ENCODE data around the gene SFMBT1.

DNA sequence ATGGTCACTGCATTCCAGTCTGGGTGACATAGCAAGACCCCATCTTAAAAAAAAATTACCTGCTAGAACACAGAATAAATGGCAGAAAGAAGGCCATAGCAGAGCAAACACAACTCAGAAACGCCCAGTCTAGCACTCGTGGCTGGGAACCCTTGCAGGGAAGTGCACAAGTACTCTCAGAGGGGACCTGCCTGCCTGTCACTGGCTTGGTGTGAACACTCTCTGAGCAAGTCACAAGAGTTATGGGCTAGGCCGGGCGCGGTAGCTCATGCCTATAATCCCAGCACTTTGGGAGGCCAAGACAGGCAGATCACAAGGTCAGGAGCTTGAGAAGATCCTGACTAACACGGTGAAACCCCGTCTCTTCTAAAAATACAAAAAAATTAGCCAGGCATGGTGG lies 17.2 kb downstream of the SFMBT1 start:
- TF ChIP-seq, protein P1, sequence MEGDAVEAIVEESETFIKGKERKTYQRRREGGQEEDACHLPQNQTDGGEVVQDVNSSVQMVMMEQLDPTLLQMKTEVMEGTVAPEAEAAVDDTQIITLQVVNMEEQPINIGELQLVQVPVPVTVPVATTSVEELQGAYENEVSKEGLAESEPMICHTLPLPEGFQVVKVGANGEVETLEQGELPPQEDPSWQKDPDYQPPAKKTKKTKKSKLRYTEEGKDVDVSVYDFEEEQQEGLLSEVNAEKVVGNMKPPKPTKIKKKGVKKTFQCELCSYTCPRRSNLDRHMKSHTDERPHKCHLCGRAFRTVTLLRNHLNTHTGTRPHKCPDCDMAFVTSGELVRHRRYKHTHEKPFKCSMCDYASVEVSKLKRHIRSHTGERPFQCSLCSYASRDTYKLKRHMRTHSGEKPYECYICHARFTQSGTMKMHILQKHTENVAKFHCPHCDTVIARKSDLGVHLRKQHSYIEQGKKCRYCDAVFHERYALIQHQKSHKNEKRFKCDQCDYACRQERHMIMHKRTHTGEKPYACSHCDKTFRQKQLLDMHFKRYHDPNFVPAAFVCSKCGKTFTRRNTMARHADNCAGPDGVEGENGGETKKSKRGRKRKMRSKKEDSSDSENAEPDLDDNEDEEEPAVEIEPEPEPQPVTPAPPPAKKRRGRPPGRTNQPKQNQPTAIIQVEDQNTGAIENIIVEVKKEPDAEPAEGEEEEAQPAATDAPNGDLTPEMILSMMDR (IDR thresholded peaks at IDR 0.05) = no peak
- TF ChIP-seq POLR2A (IDR thresholded peaks at IDR 0.05) (no peak), EP300 (IDR thresholded peaks at IDR 0.05) (no peak), POLR2AphosphoS5 (IDR thresholded peaks at IDR 0.05) (no peak)
